D721Med (cell line): ENCODE measurements around the gene TBX19.

Source experiments
- DNase-seq: peaks from one replicate; pipeline ENCODE4 v3.0.0; 2011; ENCODE audit warnings: low spot score; ENCODE audit not compliant: insufficient read length
- FAIRE-seq: peaks from 2 replicates; lab custom pipeline; 2011; peaks lifted over from hg19 to GRCh38; lab: Jason Lieb, UNC
- CTCF ChIP-seq: IDR thresholded peaks from 2 replicates; pipeline ENCODE4 v1.5.1; 2012; ENCODE audit warnings: mild to moderate bottlenecking, control low read depth; ENCODE audit not compliant: insufficient read depth; ENCODE audit errors: missing control alignments

Gene TBX19

GRCh38 chr1:168260393-168260792 lies 20.3 kb upstream of the TBX19 start:
- DNase-seq (peak; percentile 31), FAIRE-seq (no peak)
- TF ChIP-seq CTCF = no peak

- no peak for FAIRE-seq
- no peak for TF ChIP-seq CTCF
- no peak for DNase-seq
Observed at GRCh38 chr1:168261390-168261789, 19.3 kb upstream of the TBX19 start.

GRCh38 chr1:168263130-168263529 lies 17.5 kb upstream of the TBX19 start:
- TF ChIP-seq CTCF = no peak
- DNase-seq = no peak
- FAIRE-seq = no peak

GRCh38 chr1:168264296-168264695 lies 16.4 kb upstream of the TBX19 start:
- TF ChIP-seq CTCF = no peak
- FAIRE-seq (no peak), DNase-seq (no peak)

- FAIRE-seq = no peak
- no peak for TF ChIP-seq CTCF
- DNase-seq = no peak
Observed at GRCh38 chr1:168265596-168265995, 15.1 kb upstream of the TBX19 start.

GRCh38 chr1:168266644-168267186 lies 14.0 kb upstream of the TBX19 start:
- DNase-seq (no peak), FAIRE-seq (no peak)
- TF ChIP-seq CTCF = no peak

- FAIRE-seq (no peak), DNase-seq (no peak)
- TF ChIP-seq CTCF = no peak
Observed at GRCh38 chr1:168271636-168272035, 9.0 kb upstream of the TBX19 start.
